GM08714 (cell line): ENCODE data around the gene DCAF5.
"Not testable (repeated sequence)": the region's sequence is repeated elsewhere in the genome, so short reads cannot be mapped to it uniquely, and the experiment has no call there.

Source experiments
- H3K4me3 ChIP-seq: fragments of 200-500 bp; sonication (Bioruptor generic); 2 replicates; pipeline ENCODE4 v1.5.1; 2014; ENCODE audit warnings: mild to moderate bottlenecking, low read length, inconsistent platforms
- ZNF274 ChIP-seq: IDR thresholded peaks from 2 replicates; pipeline ENCODE4 v1.6.1; 2012; ENCODE audit warnings: mild to moderate bottlenecking, low read depth, low read length

DCAF5 gene

DNA sequence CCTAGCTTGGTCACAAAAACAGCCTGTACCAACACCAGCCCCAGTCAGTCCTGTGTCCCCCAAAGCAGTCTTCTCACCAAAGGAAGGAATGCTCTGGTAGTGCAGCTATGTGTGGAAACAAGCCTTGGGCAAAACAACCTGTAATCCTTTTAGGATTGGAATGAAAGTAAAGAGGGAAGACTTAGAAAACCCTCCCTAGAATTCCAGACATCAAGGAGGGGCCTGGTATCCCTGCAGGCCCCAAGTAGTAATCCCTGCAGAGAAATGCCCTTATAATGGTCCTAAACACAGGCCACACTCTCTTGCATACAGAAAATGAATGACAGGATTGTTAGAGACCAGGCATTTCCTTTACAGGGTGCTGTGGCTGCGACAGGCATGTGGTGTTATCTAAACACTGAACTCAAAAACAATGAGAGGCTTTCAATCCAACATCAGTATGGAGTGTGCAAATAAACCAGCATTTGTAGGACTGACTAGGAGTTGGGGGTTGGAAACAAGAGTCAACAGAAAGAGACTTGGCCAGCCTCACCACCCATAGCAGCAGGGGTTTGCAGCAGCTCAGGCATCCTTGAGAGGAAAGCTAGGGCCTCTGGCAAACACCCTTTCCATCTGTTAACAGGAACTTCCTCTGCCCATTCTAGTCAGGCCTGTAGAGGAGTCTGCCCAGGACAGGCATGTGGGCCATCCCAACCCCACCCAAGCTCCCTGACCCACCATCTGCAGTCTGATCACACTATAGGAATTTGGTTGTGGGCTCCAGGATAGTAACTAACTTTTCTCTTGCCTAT is 59.1 kb downstream of the DCAF5 start:
- H3K4me3 ChIP-seq: no peak overlapping the region
- TF ChIP-seq ZNF274: no peak

DNA sequence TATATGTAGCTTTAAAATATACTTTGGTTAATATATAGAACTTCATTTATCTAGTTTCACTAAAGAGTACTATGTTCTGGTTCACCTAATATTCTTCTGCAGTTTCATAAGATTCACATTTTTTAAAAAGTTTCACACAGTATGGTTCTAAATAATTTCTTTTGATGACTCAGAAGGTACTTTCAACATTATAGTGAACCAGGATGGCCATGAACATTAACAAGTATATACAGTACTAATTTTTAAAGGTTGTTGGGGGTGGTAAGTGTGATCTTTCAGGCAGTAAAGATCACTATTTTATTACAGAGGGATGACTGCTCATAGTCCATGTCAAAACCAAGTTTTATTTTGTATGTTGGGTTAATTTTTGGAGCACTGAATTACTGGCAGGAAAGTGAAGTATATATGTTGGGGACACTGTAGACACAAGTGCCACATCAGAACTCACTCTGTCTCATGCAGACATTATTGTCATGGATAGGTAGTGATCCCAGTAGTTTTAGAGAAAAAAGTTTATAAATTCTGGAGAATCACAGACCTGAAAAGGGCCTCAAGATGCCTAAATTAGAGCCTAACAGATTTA is 60.0 kb downstream of the DCAF5 start:
- H3K4me3 ChIP-seq: no peak overlapping the region
- no peak for TF ChIP-seq ZNF274

DNA sequence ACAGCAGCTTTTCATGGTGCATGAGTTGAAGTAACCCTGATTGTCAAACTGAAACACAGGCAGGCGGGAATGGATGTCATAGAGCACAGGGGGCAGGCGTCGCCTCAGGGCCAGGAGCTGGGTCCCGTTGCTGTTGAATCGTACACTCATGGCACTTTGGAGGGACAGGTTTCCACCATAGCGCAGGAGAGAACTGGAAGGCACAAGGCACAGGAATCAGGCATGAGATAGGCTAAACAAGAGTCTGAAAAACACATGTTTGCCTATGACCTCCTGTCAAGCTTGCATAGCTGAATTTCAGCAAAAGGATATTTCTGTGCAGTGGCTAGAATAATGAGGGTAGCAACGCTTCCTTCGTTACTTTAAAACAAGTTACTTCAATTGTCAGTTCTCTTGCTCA is 61.2 kb downstream of the DCAF5 start:
- H3K4me3 ChIP-seq: no peak overlapping the region
- no peak for TF ChIP-seq ZNF274

DNA sequence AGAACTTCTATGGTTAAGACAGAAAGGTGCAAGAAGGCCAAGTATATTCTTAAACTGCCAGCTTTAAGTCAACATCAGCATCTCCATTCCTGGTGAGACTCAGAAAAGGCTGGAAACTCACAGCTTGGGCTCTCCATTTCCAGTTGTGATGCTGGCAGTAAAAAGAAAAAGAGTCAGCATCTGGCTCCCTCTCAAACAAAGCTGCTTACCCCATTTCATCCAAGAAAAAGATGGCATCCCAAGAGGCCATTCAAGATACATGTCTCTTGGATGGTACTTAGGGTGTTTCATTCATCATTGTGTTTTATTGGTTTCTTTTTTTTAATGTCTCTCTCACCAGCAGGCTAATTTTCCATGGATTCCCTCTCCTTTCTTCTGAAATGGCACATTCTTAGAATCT is 61.9 kb downstream of the DCAF5 start:
- no peak for TF ChIP-seq ZNF274
- H3K4me3 ChIP-seq: no peak overlapping the region

DNA sequence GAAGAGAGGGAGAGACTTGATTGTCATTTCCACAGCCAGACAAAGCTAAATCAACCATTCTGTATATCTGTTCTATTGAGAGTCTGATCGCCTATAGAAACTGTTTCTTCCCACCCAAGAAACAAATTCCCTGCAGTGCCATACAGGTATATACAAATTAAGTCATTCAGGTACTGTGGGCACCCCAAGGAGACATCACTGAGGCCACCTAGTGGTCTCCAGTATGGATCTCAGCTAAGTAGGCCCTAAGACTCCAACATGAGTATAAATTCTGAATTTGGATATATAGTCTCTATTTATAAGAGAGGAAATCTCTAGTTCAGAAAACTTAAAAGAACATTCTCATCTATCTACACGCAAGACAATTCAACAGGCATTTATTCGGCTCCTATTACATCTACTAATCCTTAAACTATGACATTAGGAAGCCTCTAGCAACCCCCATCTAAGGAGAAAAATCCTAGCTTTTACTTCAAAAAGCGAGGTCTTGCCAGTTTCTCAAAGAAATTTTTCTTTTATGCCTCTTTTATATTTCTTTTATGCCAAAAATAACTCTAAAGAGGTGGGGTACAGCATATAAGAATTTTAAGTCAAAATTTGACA is 62.6 kb downstream of the DCAF5 start:
- no peak for TF ChIP-seq ZNF274
- no peak overlapping the region for H3K4me3 ChIP-seq

DNA sequence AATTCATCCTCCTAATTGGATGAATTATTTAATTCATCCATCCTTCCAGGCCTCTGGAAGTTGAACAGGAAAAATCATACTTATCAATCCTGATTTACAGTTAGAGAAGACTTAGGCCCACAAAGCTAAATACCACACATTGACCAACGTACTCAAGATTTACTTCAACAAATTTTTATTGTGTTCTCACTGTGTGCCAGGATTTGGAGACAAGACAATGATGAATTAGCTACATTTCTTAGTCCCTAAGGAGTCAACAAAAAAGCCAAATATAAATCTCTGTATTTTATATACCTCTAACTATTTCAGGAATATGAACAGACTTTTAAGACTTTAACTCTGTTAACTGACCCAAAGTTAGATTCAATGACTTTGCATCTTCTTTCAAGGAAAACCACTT is 63.9 kb downstream of the DCAF5 start:
- no peak for TF ChIP-seq ZNF274
- H3K4me3 ChIP-seq: no peak overlapping the region

DNA sequence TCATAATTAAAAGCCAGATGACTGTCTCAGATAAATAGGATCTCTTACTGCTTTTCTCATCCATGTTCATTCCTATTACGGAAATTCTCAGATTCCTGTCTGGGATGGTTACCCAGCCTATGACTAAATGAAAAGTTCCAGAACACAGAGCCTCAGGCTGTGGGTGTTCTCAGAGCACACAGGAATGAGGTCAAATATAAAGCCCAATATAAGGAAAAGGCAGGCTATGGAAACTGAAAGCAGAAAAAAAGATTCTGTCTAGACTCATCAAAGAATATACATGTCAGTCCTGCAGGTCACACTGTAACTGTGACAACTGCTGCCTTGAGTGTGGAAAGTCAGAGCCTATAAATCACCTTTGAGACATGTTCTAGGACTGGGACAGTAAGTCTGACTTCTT is 64.3 kb downstream of the DCAF5 start:
- TF ChIP-seq ZNF274: no peak
- H3K4me3 ChIP-seq: no peak overlapping the region

DNA sequence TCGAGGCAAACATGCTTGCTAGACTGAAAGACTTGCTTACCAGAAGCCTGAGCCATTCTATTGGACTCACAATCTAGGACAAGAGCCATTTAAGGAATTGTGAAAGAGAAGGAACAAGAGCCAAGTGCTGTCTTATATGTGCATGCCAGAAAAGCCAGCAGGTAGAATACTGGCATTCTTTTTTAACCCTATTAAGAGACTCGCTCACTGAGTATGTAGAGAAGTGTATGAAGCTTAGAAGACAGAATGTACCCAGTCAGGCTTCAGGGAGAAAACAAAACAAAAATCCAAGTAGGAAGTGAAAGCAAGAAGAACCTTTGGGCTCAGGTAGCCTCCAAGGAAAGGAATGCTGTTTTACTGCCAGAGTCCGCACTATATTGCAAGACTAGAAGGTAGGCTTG is 65.9 kb downstream of the DCAF5 start:
- no peak overlapping the region for H3K4me3 ChIP-seq
- no peak for TF ChIP-seq ZNF274

DNA sequence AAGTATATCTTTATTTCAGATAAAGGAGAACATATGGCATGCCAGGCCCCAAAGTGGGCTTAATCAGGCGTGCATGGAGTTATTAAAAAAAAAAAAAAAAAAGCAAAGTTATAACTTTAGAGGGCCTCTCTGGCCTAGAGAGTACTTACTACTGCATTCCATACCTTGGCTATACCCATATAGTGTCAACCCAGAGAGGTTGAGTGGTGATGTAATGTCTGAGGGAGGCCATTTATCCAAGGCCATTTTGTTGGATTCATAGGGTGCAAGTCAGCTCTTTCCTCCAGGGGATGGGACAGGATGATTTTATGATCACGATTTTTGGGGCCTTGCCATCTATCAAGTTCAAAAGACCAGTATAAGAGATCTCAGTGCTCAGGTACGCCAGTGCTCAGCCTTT is 66.4 kb downstream of the DCAF5 start:
- TF ChIP-seq ZNF274: no peak
- H3K4me3 ChIP-seq: no peak overlapping the region

DNA sequence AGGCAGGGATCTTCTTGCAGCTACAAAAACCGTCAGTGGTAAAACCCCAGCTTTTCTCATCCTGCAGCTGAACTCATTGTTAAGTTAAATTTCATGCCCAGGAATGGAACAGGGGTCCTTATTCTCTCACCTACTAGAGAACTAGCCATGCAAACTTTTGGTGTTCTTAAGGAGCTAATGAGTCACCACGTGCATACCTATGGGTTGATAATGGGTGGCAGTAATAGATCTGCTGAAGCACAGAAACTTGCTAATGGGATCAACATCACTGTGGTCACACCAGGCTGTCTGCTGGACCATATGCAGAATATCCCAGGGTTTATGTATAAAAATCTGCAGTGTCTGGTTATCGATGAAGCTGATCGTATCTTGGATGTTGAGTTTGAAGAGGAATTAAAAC is 68.9 kb downstream of the DCAF5 start:
- no peak overlapping the region for H3K4me3 ChIP-seq
- no peak for TF ChIP-seq ZNF274

DNA sequence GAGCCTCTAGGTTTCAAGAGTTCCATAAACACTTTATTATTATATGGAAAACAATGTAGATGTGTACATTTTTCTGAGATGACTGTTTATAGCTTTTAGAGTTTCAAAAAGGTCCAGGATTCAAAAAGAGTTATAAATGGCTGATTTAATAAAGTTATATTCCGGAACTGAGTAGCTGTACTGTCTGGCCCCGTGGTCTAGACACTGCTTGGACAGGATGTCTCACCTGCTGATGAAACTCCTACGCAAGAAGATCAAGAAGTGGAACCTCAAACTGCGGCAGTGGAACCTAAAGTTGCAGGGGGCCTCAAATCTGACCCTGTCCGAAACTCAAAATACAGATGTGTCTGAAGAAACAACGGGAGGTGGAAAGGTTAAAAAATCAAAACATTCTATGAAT is 69.7 kb downstream of the DCAF5 start:
- TF ChIP-seq ZNF274: no peak
- H3K4me3 ChIP-seq: no peak overlapping the region

DNA sequence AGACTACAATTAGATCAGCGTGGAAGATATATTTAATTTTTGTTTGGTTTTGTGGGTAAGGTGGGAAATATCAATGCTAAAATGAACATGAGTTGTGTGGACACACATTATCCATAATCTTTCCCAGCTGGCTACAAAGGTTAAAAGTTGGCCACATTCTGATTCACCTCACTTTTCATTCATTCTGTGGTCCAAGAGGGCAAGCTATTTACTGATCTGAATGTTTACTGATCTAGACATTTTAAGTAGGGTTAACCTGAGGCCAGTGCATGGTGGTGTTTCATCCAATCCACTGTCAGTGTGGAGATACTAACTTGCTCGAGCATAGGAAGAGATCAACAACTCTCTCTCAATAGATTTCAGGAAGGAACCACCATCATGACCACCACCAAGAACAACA is 71.6 kb downstream of the DCAF5 start:
- H3K4me3 ChIP-seq: no peak overlapping the region
- no peak for TF ChIP-seq ZNF274

DNA sequence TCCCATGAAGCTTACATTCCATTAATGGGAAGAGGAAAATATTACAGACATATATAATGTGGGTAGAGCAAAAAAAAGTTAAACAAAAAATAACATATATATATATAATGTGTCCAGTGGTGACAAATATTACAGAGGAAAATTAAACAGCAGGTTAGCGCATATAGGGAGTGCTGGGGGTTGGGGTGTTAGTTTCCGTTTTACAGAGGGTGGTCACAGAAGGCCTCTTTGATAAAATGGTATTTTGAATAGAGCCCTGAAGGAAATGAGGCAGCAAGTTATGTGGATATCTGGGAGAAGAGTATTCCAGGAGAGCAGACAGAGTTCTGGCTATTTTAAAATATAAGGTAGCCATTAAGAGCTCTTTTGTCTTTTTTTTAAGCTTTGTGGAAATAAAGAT is 73.2 kb downstream of the DCAF5 start:
- H3K4me3 ChIP-seq: no peak overlapping the region
- TF ChIP-seq ZNF274: no peak

DNA sequence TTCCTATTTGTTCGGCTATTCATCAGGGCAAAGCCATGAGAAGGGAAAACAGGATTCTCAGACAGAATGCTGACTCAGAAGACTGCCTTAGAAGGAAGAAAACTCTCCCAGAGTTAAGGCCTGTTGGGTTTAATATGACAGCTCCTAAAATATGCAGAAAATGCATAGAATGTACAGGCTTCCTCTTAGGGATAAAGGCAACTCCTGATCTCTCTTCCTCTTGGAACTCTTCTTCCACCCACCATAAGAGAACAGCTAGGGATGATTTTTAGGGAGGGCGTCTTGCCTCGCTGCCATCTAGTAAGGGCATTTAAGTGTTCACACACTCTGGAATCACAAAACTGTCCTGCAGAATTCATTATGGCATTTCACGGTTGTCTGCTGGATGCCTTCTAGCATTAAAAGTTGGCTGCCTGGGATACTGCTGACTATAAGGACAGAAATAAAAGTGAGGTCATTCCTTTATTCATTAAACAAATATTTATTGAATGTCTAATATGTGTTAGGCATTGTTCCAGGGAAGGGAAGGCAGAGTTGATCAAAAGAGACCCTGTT is 73.7 kb downstream of the DCAF5 start:
- TF ChIP-seq ZNF274: no peak
- H3K4me3 ChIP-seq: no peak overlapping the region

DNA sequence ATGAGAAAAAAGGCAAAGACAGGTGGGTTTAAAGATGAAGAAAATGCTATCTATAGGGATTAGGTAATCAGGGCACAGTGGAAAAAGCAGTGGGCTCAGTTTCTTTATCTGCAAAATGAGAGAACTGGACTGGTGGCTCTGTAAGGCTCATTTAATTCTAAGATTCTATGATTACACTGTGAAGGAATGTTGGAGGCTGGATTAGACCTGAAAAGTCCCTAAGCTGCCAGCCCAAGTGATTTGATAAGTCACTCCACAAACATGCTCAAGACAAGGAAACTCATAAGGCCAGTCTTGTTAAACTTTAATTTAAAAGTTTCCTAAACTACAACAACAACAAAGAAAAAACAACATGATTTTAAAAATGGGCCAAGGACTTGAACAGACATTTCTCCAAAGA is 75.1 kb downstream of the DCAF5 start:
- TF ChIP-seq ZNF274: no peak
- H3K4me3 ChIP-seq: no peak overlapping the region

DNA sequence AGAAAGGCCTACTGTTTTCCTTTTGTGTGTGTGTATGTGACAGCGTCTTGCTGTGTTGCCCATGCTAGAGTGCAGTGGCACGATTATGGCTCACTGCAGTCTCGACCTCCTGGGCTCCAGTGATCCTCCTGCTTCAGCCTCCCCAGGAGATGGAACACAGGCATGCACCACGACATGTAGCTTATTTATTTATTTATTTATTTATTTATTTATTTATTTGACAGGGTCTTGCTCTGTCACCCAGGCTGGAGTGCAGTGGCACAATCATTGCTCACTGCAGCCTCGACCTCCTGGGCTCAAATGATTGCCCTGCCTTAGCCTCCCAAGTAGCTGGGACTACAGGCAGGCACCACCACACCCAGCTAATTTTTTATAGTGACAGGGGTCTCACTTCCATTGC is 75.7 kb downstream of the DCAF5 start:
- H3K4me3 ChIP-seq: not testable (repeated sequence)
